ENCODE results near the gene LNPK.

- TF ChIP-seq CTCF (IDR thresholded peaks at IDR 0.05; ENCODE audit: insufficient read depth, low read length, poor library complexity, severe bottlenecking): no peak
- TF ChIP-seq EZH2phosphoT487 (conservative IDR thresholded peaks at IDR 0.05; ENCODE audit: low read length): no peak
Measured at GRCh38 chr2:176035013-176035691, 33.1 kb upstream of the LNPK start.
